Sigmoid colon (tissue), 7 donors: ENCODE data around the gene SLC22A4. TPM values are rescaled to one million over a fixed set of nuclear protein-coding genes. Genes with fewer than 3 reads are reported as not detected.

Experiments
- DNase-seq: peaks from one replicate; pipeline ENCODE4 v3.0.0-alpha.2; 2019
- H3K27ac ChIP-seq, 4 donors: fragments of 200-600 bp; sonication (generic); one replicate each; pipeline ENCODE4 v1.5.1; 2016 to 2019; ENCODE audit warnings: mild to moderate bottlenecking in 1 of 4
- H3K27me3 ChIP-seq, 3 donors: fragments of 200-600 bp; sonication (generic); one replicate each; pipeline ENCODE4 v1.5.1; 2019; ENCODE audit warnings: mild to moderate bottlenecking in 1 of 3
- H3K36me3 ChIP-seq, 4 donors: fragments of 200-600 bp; sonication (generic); one replicate each; pipeline ENCODE4 v1.5.1; 2016 to 2019
- H3K4me1 ChIP-seq, 4 donors: fragments of 200-600 bp; sonication (generic); one replicate each; pipeline ENCODE4 v1.5.1; 2017 to 2019
- H3K4me3 ChIP-seq, 4 donors: fragments of 200-600 bp; sonication (generic); one replicate each; pipeline ENCODE4 v1.5.1; 2017 to 2019; ENCODE audit warnings: mild to moderate bottlenecking in 2 of 4, moderate library complexity in 1 of 4
- H3K9me3 ChIP-seq, 4 donors: fragments of 200-600 bp in 3 of 4; sonication (generic) in 3 of 4; one replicate each; pipeline versions ENCODE4 v1.5.1 to v1.6.1; 2013 to 2019
- EP300 ChIP-seq, 4 donors: sonication (generic); formaldehyde crosslinking; IDR thresholded peaks; one replicate each; pipeline ENCODE4 v1.6.1; 2017; ENCODE audit warnings: antibody characterized with exemption in 4 of 4
- POLR2A ChIP-seq, 2 donors: fragments of 450-650 bp; IDR thresholded peaks; one replicate each; pipeline ENCODE4 v1.6.1; 2016; ENCODE audit warnings: antibody characterized with exemption in 2 of 2, mild to moderate bottlenecking in 2 of 2, moderate library complexity in 2 of 2
- POLR2AphosphoS5 ChIP-seq, 4 donors: sonication (generic); formaldehyde crosslinking; IDR thresholded peaks; one replicate each; pipeline ENCODE4 v1.6.1; 2017; ENCODE audit warnings: antibody characterized with exemption in 4 of 4
- WGBS, 2 donors: extraction: QIAGEN DNeasy Blood & Tissue Kit; methylation state at CpG; one replicate each; pipeline ENCODE4 v1.1.7; 2013; 5-methylcytosine and 5-hydroxymethylcytosine counted together
- intact Hi-C: fragments of 100-400 bp; cut with DNase I; formaldehyde crosslinking; loops from one replicate; pipeline ENCODE4 v1.15.1; 2023
- polyA plus RNA-seq, 3 donors: library from polyadenylated mRNA; stranded (reverse); fragments of 200-250 nt; gene quantifications; one replicate each; pipeline ENCODE4 v1.2.3, GENCODE V29; 2013
- total RNA-seq, 4 donors: library from RNA; depleted of rRNA; stranded (reverse); fragments of >200 nt; gene quantifications; one replicate each; pipeline ENCODE4 v1.1.0, GENCODE V29; 2016
- TF ChIP-seq, protein P1 (sequence below), 4 experiments: fragments of 450-650 bp in 3 of 4; fragments of 200-600 bp in 1 of 4; IDR thresholded peaks; one replicate each; pipeline ENCODE4 v1.5.1; 2016 to 2019; ENCODE audit warnings: antibody characterized with exemption in 4 of 4, mild to moderate bottlenecking in 3 of 4, moderate library complexity in 2 of 4
- donor health status: healthy with polysubstance abuse.
- donor health status: Bipolar disorder and iron deficiency.
- donor health status: healthy.

SLC22A4 gene
- total and polyA plus RNA-seq, 7 donors: 0.49 to 3.4 (median 0.83) TPM

GRCh38 chr5:132342291-132343180 lies 48.3 kb downstream of the SLC22A4 start:
- Histone ChIP-seq H3K27ac (no peak overlapping the region), H3K4me1 (no peaks in the 10 kb centered on the region), H3K4me3 (no peak overlapping the region), H3K36me3 (peaks cover 0 to 4% (median 0%) of the 10 kb centered on the region in 4 donors), H3K27me3 (no peaks in the 10 kb centered on the region), H3K9me3 (no peaks in the 10 kb centered on the region)
- intact Hi-C loops: no loop called here
- DNase-seq: no peak
- 59 to 79% methylated on average over 5 of the region's 5 CpGs for WGBS, 2 donors
- TF ChIP-seq POLR2AphosphoS5 (IDR thresholded peaks at IDR 0.05): no peak
- TF ChIP-seq POLR2A (IDR thresholded peaks at IDR 0.05): no peak
- no peak for TF ChIP-seq EP300 (IDR thresholded peaks at IDR 0.05)
- TF ChIP-seq, protein P1, sequence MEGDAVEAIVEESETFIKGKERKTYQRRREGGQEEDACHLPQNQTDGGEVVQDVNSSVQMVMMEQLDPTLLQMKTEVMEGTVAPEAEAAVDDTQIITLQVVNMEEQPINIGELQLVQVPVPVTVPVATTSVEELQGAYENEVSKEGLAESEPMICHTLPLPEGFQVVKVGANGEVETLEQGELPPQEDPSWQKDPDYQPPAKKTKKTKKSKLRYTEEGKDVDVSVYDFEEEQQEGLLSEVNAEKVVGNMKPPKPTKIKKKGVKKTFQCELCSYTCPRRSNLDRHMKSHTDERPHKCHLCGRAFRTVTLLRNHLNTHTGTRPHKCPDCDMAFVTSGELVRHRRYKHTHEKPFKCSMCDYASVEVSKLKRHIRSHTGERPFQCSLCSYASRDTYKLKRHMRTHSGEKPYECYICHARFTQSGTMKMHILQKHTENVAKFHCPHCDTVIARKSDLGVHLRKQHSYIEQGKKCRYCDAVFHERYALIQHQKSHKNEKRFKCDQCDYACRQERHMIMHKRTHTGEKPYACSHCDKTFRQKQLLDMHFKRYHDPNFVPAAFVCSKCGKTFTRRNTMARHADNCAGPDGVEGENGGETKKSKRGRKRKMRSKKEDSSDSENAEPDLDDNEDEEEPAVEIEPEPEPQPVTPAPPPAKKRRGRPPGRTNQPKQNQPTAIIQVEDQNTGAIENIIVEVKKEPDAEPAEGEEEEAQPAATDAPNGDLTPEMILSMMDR (IDR thresholded peaks at IDR 0.05): no peak

- TF ChIP-seq POLR2A (IDR thresholded peaks at IDR 0.05) (no peak), EP300 (IDR thresholded peaks at IDR 0.05) (no peak), POLR2AphosphoS5 (IDR thresholded peaks at IDR 0.05) (no peak)
- TF ChIP-seq, protein P1 (IDR thresholded peaks at IDR 0.05): no peak
- Histone ChIP-seq H3K36me3 (peaks cover 0 to 16% (median 9%) of the 10 kb centered on the region in 4 donors), H3K4me1 (no peaks in the 10 kb centered on the region), H3K27me3 (no peaks in the 10 kb centered on the region), H3K4me3 (no peak overlapping the region), H3K27ac (no peak overlapping the region), H3K9me3 (peaks cover 0 to 5% (median 2%) of the 10 kb centered on the region in 4 donors)
- intact Hi-C loops: no loop called here
- 74 to 89% methylated on average over 5 of the region's 5 CpGs for WGBS, 2 donors
- DNase-seq: no peak
These were observed 50.8 kb downstream of the SLC22A4 start for GRCh38 chr5:132344775-132345514.

- TF ChIP-seq POLR2AphosphoS5 (IDR thresholded peaks at IDR 0.05) (no peak), EP300 (IDR thresholded peaks at IDR 0.05) (no peak), POLR2A (IDR thresholded peaks at IDR 0.05) (no peak)
- TF ChIP-seq, protein P1 (IDR thresholded peaks at IDR 0.05): no peak
- no peak for DNase-seq
- H3K4me3 ChIP-seq: no peak overlapping the region
- H3K27me3 ChIP-seq: no peaks in the 10 kb centered on the region
- H3K4me1 ChIP-seq: no peaks in the 10 kb centered on the region
- peaks cover 0 to 5% (median 2%) of the 10 kb centered on the region in 4 donors for H3K9me3 ChIP-seq
- intact Hi-C loops: no loop called here
- no peak overlapping the region for H3K27ac ChIP-seq
- WGBS, 2 donors: 97 to 100% methylated on average over 1 of the region's 1 CpG
- peaks cover 0 to 19% (median 9%) of the 10 kb centered on the region in 4 donors for H3K36me3 ChIP-seq
These were observed 59.3 kb downstream of the SLC22A4 start for GRCh38 chr5:132353486-132353995.

GRCh38 chr5:132354381-132355139 lies 60.4 kb downstream of the SLC22A4 start:
- no peak overlapping the region for H3K4me3 ChIP-seq
- TF ChIP-seq, protein P1 (IDR thresholded peaks at IDR 0.05): no peak
- no peak for TF ChIP-seq POLR2AphosphoS5 (IDR thresholded peaks at IDR 0.05)
- TF ChIP-seq EP300 (IDR thresholded peaks at IDR 0.05): no peak
- TF ChIP-seq POLR2A (IDR thresholded peaks at IDR 0.05): no peak
- H3K4me1 ChIP-seq: no peaks in the 10 kb centered on the region
- WGBS, 2 donors: 40 to 63% methylated on average over 1 of the region's 1 CpG
- H3K27ac ChIP-seq: no peak overlapping the region
- H3K27me3 ChIP-seq: no peaks in the 10 kb centered on the region
- H3K36me3 ChIP-seq: peaks cover 0 to 11% (median 3%) of the 10 kb centered on the region in 4 donors
- DNase-seq: no peak
- intact Hi-C loops: no loop called here
- no peaks in the 10 kb centered on the region for H3K9me3 ChIP-seq
